Activated CD4-positive, alpha-beta T cell treated with anti-CD3 and anti-CD28 coated beads for 24 hours (primary cell): ENCODE results near the gene ALOX5.

ENCODE experiments used
- DNase-seq, 2 donors: peaks; one replicate each; pipeline ENCODE4 v3.0.0-alpha.2; 2020; ENCODE audit warnings: low read depth in 2 of 2

The ALOX5 gene

GRCh38 chr10:45443101-45444009, 69.3 kb downstream of the ALOX5 start:
- DNase-seq, result no peak

DNA sequence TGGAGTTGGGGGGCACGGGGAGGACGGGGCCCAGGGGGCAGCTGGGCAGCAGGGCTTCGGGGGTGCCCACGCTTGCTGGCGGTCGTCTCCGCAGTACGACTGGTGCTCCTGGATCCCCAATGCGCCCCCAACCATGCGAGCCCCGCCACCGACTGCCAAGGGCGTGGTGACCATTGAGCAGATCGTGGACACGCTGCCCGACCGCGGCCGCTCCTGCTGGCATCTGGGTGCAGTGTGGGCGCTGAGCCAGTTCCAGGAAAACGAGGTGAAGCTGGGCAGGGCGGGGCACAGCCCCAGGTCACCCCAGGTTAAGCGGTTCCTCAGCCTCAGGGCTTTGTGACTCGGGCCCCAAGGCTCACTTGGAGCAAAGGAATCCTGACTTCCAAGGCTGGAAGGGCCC, 70.0 kb downstream of the ALOX5 start:
- DNase-seq, result no peak

DNA sequence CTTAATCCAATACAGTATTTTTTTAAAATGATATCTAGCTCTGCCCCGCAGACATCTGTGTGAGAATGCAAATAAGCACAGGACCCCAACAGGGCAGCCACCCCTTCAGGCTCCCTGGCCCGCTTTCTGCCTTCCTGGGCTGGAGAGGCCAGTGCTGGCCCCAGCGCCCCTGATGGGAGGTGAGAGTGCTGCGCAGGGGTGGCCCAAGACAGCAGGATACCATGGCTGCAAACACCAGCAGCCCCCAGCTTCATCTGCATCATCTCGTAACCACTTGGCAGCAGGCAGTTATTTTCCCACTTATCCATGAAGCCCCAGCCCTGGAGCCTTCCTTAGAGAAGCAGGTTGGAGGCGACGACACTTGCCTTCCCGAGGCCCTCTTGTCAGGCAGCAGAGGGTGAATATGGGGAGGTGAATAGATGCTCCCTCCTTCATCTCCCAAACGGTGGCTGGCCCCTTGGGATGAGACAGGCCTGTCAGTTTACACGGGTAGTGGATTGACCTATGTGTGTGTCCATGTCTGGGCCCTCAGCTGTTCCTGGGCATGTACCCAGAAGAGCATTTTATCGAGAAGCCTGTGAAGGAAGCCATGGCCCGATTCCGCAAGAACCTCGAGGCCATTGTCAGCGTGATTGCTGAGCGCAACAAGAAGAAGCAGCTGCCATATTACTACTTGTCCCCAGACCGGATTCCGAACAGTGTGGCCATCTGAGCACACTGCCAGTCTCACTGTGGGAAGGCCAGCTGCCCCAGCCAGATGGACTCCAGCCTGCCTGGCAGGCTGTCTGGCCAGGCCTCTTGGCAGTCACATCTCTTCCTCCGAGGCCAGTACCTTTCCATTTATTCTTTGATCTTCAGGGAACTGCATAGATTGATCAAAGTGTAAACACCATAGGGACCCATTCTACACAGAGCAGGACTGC, 71.2 kb downstream of the ALOX5 start:
- DNase-seq, result no peak

- DNase-seq, result no peak
These were observed 72.8 kb downstream of the ALOX5 start for GRCh38 chr10:45446858-45447257.

DNA sequence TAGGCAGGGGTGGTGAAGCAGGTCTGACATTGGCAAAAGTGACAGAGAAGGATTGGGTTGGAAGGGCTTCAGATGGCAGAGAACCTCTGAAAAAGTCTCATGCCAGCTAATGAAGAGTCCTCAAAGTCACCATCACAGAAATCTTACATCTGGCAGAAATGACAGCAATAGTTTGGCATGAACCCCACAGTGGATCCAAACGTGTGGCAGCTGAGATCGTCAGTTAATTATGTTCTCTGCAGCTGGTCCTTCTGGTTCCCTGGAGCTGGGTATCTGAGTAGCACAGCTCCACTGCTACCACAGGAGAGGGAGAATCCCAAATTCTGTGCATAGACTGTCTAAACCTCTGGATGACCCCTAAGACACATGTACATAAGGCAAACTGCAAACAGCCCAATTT, 73.4 kb downstream of the ALOX5 start:
- DNase-seq, result no peak

- DNase-seq, result no peak
These were observed 76.8 kb downstream of the ALOX5 start for GRCh38 chr10:45450866-45451265.

- DNase-seq, result no peak
These were observed 77.4 kb downstream of the ALOX5 start for GRCh38 chr10:45451407-45451806.

- DNase-seq, result no peak
These were observed 78.3 kb downstream of the ALOX5 start for GRCh38 chr10:45452268-45452667.

- no peak for DNase-seq
These were observed 78.9 kb downstream of the ALOX5 start for GRCh38 chr10:45452743-45453452.

DNA sequence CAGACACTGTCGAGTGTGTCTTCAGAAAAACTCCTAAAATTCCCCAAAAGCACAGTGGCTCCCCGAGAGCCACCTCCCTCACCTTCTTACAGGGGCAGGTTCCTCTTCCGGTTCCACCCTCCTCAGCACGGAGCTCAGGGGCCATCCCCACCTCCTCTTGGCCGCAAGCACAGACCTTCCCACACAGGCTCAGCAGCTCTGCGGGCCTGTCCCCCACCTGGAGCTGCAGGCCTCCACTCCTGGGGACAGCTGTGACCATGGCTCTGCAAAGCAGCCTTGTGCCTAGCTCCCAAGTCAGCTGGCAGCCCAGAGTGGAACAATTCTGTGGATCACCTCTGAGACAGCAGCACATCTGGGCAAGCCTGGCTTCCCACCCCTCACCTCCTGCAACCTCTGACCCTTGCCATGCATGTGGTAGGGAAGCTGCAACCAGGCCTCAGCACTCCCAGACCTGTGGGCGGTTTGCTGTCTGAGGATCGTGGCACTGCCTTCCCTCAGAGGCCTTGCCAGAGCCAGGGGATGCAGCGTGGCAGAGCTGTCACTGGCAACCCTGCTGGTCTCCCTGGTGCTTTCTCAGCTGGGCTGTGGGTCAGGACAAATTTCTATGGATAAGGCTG, 79.7 kb downstream of the ALOX5 start:
- no peak for DNase-seq

DNA sequence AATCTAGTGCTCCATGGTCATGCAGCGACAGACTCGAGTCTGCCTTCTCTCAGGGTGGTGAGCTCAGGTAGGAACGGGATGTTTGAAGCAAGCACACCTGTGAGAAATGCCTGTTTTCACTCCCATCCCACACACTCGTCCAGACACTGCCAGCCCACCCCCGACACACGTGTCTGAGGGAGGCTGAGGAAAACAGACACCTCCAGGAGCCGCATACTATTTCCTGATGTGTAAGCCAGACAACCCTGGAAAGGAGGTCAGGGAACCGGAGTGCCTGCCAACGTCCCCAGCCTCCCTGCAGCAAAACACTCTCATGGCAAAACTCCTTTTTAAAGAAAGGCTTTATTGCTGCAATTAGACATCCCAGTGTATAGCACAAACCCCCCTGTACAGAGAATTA, 80.2 kb downstream of the ALOX5 start:
- DNase-seq, result no peak

GRCh38 chr10:45454859-45455258, 80.8 kb downstream of the ALOX5 start:
- DNase-seq, result no peak

DNA sequence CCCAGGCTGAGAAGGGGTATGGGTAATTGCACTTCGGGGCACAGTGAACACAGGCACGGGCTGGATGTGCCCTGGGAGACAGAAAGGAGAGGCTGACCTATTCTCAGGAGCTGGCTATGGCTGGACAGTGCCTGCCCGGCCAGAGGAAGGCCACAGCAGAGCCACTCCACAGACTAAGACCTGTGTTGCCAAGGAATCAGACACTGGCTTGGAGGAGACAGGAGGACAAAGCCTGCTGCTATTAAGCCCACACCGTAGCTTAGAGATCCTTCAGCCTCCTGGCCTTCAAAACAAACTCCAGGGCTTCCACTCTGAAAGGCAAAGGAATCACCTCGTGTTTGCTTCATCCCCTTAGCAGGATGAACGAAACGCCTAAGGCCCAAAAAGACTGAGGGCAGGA, 82.2 kb downstream of the ALOX5 start:
- no peak for DNase-seq

DNA sequence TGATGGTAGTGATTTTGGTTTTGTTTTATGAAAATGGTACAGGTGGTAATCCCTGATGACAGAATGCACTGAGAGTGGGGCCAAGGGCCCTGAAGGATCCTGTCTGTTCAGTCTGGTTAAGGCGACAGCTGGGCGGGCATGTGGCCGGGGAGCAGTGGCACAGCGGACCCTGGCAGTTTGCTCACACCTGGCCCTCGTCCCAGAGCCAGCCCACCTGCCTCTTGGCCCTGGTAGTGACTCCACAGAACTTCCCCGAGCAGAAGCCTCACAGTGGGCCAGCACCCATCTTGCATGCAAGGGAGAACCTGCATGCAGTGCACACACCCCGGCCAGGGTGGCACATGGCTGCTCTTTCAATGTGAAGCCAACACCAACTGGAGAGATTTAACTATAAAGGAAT, 82.8 kb downstream of the ALOX5 start:
- no peak for DNase-seq

- DNase-seq, result no peak
These were observed 83.5 kb downstream of the ALOX5 start for GRCh38 chr10:45457487-45457886.

DNA sequence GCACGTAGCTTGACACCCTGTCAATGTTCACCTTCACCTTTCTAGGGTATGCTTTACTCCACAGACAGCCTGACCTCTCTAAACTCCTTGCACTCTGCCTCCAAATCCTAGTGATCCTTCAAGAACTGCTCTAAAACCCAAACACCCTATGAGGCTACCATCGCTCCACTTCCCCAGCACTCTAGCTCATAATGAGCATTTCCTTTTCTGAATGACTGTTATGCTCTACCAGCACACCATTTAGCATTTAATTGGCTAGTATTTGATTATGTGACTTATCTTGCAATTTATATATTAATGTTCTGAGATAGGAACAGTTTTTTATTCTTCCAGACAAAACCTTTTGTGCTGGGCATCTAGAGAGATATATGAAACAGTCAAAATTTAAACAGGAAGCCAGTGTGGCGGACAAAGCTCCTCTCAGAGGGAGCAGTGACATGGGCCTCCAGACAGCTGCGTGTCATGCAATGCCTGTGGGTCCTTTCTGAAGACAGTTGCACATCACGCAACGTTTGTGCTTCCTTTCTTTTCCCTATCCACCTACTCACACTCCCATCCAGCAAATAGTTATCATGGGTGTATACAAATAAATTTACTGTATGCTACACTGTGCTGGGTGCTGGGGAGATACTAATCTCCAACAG, 86.3 kb downstream of the ALOX5 start:
- DNase-seq, result no peak

DNA sequence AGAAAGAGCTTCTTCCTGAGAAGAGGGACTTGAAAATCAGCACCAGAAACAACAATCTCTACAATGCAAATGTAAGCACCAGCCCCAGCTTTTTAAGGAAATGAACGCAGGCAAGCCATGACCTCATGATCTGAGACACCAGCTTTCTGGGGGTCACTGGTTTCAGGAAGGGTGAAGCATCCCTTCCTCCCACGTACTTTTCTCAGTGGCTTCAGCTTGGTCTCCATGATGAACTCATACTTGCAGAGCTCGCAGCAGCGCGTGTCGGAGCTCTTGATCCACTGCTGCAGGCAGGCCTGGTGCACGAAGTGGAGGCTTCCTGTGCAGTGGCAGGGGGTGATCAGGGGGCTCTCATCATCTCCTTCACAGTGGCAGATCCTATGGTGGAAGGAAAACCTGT, 87.0 kb downstream of the ALOX5 start:
- no peak for DNase-seq

GRCh38 chr10:45463244-45464116, 89.5 kb downstream of the ALOX5 start:
- no peak for DNase-seq

DNA sequence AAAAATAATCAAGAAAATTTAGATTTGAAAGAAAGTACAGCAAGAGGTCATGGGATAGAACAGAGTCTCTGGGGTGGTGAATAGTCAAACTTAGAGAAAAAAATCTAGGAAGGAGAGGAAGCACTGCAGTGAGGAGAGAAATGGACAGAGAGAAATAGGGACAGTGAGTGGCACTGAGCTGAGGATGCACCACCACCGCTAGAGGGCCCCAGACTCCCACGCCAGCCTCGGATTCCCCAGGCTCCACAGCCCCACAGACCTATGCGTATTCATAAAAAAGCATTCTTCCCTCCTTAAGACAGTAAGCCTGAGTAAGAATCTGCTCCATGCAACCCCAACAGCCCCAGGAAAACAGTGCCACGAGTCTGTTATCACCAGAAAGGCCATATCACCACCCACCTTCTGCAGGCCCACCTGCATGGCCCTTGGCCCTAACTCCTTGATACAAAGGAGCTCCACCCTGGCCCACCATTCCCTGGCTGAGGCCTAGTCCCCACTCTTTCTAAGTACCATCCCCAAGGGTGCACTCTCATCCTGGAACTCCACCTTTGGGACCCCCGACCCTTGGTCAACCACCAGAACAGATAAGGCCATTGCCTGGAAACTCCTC, 91.0 kb downstream of the ALOX5 start:
- DNase-seq, result peak; percentile 65 to 69

GRCh38 chr10:45466784-45467183, 92.8 kb downstream of the ALOX5 start:
- no peak for DNase-seq
